ENCODE measurements around the gene DOCK10.

GRCh38 chr2:224976629-224977525, 65.4 kb downstream of the DOCK10 start:
- TF ChIP-seq CTCF (conservative IDR thresholded peaks at IDR 0.05; ENCODE audit: low read length) (no peak), EZH2phosphoT487 (IDR thresholded peaks at IDR 0.05; ENCODE audit: borderline replicate concordance, low read depth, low read length) (no peak)
